Loucy (cell line): ENCODE results near the gene RTP3.
"Not testable (repeated sequence)": the region's sequence is repeated elsewhere in the genome, so short reads cannot be mapped to it uniquely, and the experiment has no call there.

ENCODE experiments used
- H2AFZ ChIP-seq: fragments of 200-600 bp; sonication (generic); 2 replicates; pipeline ENCODE4 v1.6.0; 2016; ENCODE audit warnings: antibody characterized with exemption, mild to moderate bottlenecking, low read length, moderate library complexity
- H3F3A ChIP-seq: fragments of 200-600 bp; 2 replicates; pipeline ENCODE4 v1.6.0; 2016; ENCODE audit warnings: antibody characterized with exemption, low read depth, mild to moderate bottlenecking
- H3K27me3 ChIP-seq: fragments of 200-600 bp; sonication (generic); 2 replicates; pipeline ENCODE4 v1.6.1; 2014; ENCODE audit warnings: low read length, mild to moderate bottlenecking; ENCODE audit not compliant: insufficient read depth, poor library complexity, severe bottlenecking
- H3K36me3 ChIP-seq: fragments of 200-600 bp; sonication (generic); 2 replicates; pipeline ENCODE4 v1.6.1; 2016; ENCODE audit warnings: low read length; ENCODE audit not compliant: insufficient read depth
- H3K4me1 ChIP-seq: fragments of 200-600 bp; sonication (generic); 2 replicates; pipeline ENCODE4 v1.5.1; 2014; ENCODE audit warnings: low read length, mild to moderate bottlenecking; ENCODE audit not compliant: insufficient read depth, poor library complexity, severe bottlenecking
- H3K4me2 ChIP-seq: fragments of 200-600 bp; sonication (generic); 2 replicates; pipeline ENCODE4 v1.6.0; 2014; ENCODE audit warnings: antibody characterized with exemption, low read length, low read depth, mild to moderate bottlenecking; ENCODE audit not compliant: poor library complexity, severe bottlenecking
- H3K4me3 ChIP-seq: fragments of 200-600 bp; sonication (generic); 2 replicates; pipeline ENCODE4 v1.5.1; 2014; ENCODE audit warnings: low read length, mild to moderate bottlenecking, mixed read lengths; ENCODE audit not compliant: poor library complexity, severe bottlenecking
- H3K79me2 ChIP-seq: fragments of 200-600 bp; sonication (generic); 2 replicates; pipeline ENCODE4 v1.6.1; 2014; ENCODE audit warnings: low read length; ENCODE audit not compliant: insufficient read depth
- H3K9ac ChIP-seq: fragments of 200-600 bp; sonication (generic); 2 replicates; pipeline ENCODE4 v1.6.0; 2014; ENCODE audit warnings: mild to moderate bottlenecking, low read depth, low read length, moderate library complexity; ENCODE audit not compliant: poor library complexity, severe bottlenecking
- H3K9me2 ChIP-seq: fragments of 200-600 bp; sonication (generic); replicated peaks from 2 replicates; pipeline ENCODE4 v1.6.1; 2016; ENCODE audit warnings: low read depth, low read length, mixed read lengths
- H3K9me3 ChIP-seq: fragments of 200-600 bp; sonication (generic); 2 replicates; pipeline ENCODE4 v1.6.1; 2014; ENCODE audit warnings: mild to moderate bottlenecking, antibody characterized with exemption, low read length, low read depth; ENCODE audit not compliant: insufficient read depth
- H4K20me1 ChIP-seq: fragments of 200-600 bp; sonication (generic); 2 replicates; pipeline ENCODE4 v1.6.0; 2014; ENCODE audit warnings: antibody characterized with exemption, low read length, mild to moderate bottlenecking; ENCODE audit not compliant: insufficient read depth, poor library complexity, severe bottlenecking
- CTCF ChIP-seq: fragments of 200-600 bp; sonication (generic); conservative IDR thresholded peaks from 2 replicates; pipeline ENCODE4 v1.5.1; 2014; ENCODE audit warnings: mild to moderate bottlenecking, antibody characterized with exemption, low read length
- EZH2phosphoT487 ChIP-seq: fragments of 200-600 bp; IDR thresholded peaks from 2 replicates; pipeline ENCODE4 v1.6.1; 2018; ENCODE audit warnings: antibody characterized with exemption, mild to moderate bottlenecking, moderate library complexity, borderline replicate concordance

RTP3 gene

GRCh38 chr3:46537316-46537715 is 39.5 kb downstream of the RTP3 start:
- no peak overlapping the region for H2AFZ ChIP-seq

GRCh38 chr3:46537779-46538178 is 40.0 kb downstream of the RTP3 start:
- peak overlapping the region; percentile 97 for H3K4me2 ChIP-seq
- no peaks in the 10 kb centered on the region for H3K27me3 ChIP-seq
- peaks cover 64% of the 10 kb centered on the region for H3K4me1 ChIP-seq
- no peaks in the 10 kb centered on the region for H3K79me2 ChIP-seq
- no peaks in the 10 kb centered on the region for H4K20me1 ChIP-seq
- no peaks in the 10 kb centered on the region for H3K36me3 ChIP-seq
- TF ChIP-seq EZH2phosphoT487 = no peak
- TF ChIP-seq CTCF = no peak
- H3K4me3 ChIP-seq = peak overlapping the region; percentile 72
- H3K9ac ChIP-seq = peak overlapping the region; percentile 64
- H2AFZ ChIP-seq = no peak overlapping the region
- peaks cover 15% of the 10 kb centered on the region for H3F3A ChIP-seq
- no peaks in the 10 kb centered on the region for H3K9me2 ChIP-seq
- no peaks in the 10 kb centered on the region for H3K9me3 ChIP-seq

More at GRCh38 chr3:46537316-46537715, 39.5 kb downstream of the RTP3 start:
- Histone ChIP-seq H3K4me2 (peak overlapping the region; percentile 97), H3K36me3 (no peaks in the 10 kb centered on the region), H3K9me2 (no peaks in the 10 kb centered on the region), H4K20me1 (no peaks in the 10 kb centered on the region), H3K4me1 (peaks cover 64% of the 10 kb centered on the region), H3K27me3 (no peaks in the 10 kb centered on the region), H3F3A (peaks cover 15% of the 10 kb centered on the region), H3K9ac (peak overlapping the region; percentile 64), H3K9me3 (no peaks in the 10 kb centered on the region), H3K4me3 (no peak overlapping the region), H3K79me2 (no peaks in the 10 kb centered on the region)
- TF ChIP-seq CTCF = no peak
- TF ChIP-seq EZH2phosphoT487 = no peak

- H3K9me2 ChIP-seq, H3K27me3 ChIP-seq, H3K9me3 ChIP-seq, H4K20me1 ChIP-seq, H3K36me3 ChIP-seq, H2AFZ ChIP-seq, H3K79me2 ChIP-seq: not testable (repeated sequence)
- Histone ChIP-seq H3K4me1 (peaks cover 61% of the 10 kb centered on the region), H3F3A (peaks cover 15% of the 10 kb centered on the region), H3K4me3 (peak overlapping the region; percentile 72), H3K9ac (peak overlapping the region; percentile 64), H3K4me2 (peak overlapping the region; percentile 97)
Observed at GRCh38 chr3:46538425-46538802, 40.6 kb downstream of the RTP3 start.

GRCh38 chr3:46538803-46539442 is 41.1 kb downstream of the RTP3 start:
- Histone ChIP-seq H3K9ac (peak overlapping the region; percentile 82), H3K4me3 (peak overlapping the region; percentile 72), H3K27me3 (no peaks in the 10 kb centered on the region), H3K4me1 (peaks cover 61% of the 10 kb centered on the region), H2AFZ (peak overlapping the region; percentile 7; the same call in 1 of the 2 replicates), H4K20me1 (no peaks in the 10 kb centered on the region), H3F3A (peaks cover 15% of the 10 kb centered on the region), H3K9me3 (no peaks in the 10 kb centered on the region), H3K4me2 (peak overlapping the region; percentile 97), H3K36me3 (no peaks in the 10 kb centered on the region), H3K9me2 (no peaks in the 10 kb centered on the region), H3K79me2 (no peaks in the 10 kb centered on the region)
- no peak for TF ChIP-seq CTCF
- no peak for TF ChIP-seq EZH2phosphoT487
